ENCODE measurements around the gene TIAM1.

TIAM1 gene

GRCh38 chr21:31331231-31331630 is 12.8 kb downstream of the TIAM1 start:
- DNase-seq: no peak

GRCh38 chr21:31330144-31330483 is 13.9 kb downstream of the TIAM1 start:
- DNase-seq: no peak

- DNase-seq: no peak
These were observed 14.5 kb downstream of the TIAM1 start for GRCh38 chr21:31329456-31330143.

GRCh38 chr21:31326522-31327242 is 17.4 kb downstream of the TIAM1 start:
- no peak for DNase-seq

- DNase-seq: no peak
These were observed 25.1 kb downstream of the TIAM1 start for GRCh38 chr21:31318971-31319370.

GRCh38 chr21:31317688-31318087 is 26.4 kb downstream of the TIAM1 start:
- no peak for DNase-seq

GRCh38 chr21:31316488-31317169 is 27.4 kb downstream of the TIAM1 start:
- peak; percentile 2 for DNase-seq

- DNase-seq: no peak
These were observed 28.0 kb downstream of the TIAM1 start for GRCh38 chr21:31316072-31316471.

GRCh38 chr21:31310750-31311149 is 33.3 kb downstream of the TIAM1 start:
- DNase-seq: no peak

- DNase-seq: no peak
These were observed 35.5 kb downstream of the TIAM1 start for GRCh38 chr21:31308584-31308983.

- DNase-seq: no peak
These were observed 38.2 kb downstream of the TIAM1 start for GRCh38 chr21:31305888-31306287.

GRCh38 chr21:31299291-31300147 is 44.5 kb downstream of the TIAM1 start:
- no peak for DNase-seq

GRCh38 chr21:31298618-31299269 is 45.3 kb downstream of the TIAM1 start:
- DNase-seq: no peak

GRCh38 chr21:31297806-31298205 is 46.3 kb downstream of the TIAM1 start:
- no peak for DNase-seq

- no peak for DNase-seq
These were observed 48.4 kb downstream of the TIAM1 start for GRCh38 chr21:31295676-31296075.

GRCh38 chr21:31294691-31295090 is 49.4 kb downstream of the TIAM1 start:
- DNase-seq: no peak

GRCh38 chr21:31293986-31294385 is 50.1 kb downstream of the TIAM1 start:
- no peak for DNase-seq

- no peak for DNase-seq
These were observed 53.3 kb downstream of the TIAM1 start for GRCh38 chr21:31290765-31291164.

GRCh38 chr21:31289702-31290101 is 54.4 kb downstream of the TIAM1 start:
- no peak for DNase-seq

- DNase-seq: no peak
These were observed 55.9 kb downstream of the TIAM1 start for GRCh38 chr21:31288191-31288590.

GRCh38 chr21:31287201-31287600 is 56.9 kb downstream of the TIAM1 start:
- no peak for DNase-seq

GRCh38 chr21:31286621-31287020 is 57.4 kb downstream of the TIAM1 start:
- no peak for DNase-seq
